Jurkat, Clone E6-1 (cell line): ENCODE measurements around the gene LBR.

Experiments
- DNase-seq: peaks from one replicate; pipeline ENCODE4 v3.0.0-alpha.2; 2011; ENCODE audit warnings: low read depth, low spot score
- H3K4me3 ChIP-seq: 2 replicates; pipeline ENCODE4 v1.5.1; 2011; ENCODE audit warnings: mild to moderate bottlenecking, low read length, control low read depth, moderate library complexity

Gene LBR

GRCh38 chr1:225448146-225448805, 20.4 kb upstream of the LBR start:
- DNase-seq: no peak
- H3K4me3 ChIP-seq: no peak overlapping the region

DNA sequence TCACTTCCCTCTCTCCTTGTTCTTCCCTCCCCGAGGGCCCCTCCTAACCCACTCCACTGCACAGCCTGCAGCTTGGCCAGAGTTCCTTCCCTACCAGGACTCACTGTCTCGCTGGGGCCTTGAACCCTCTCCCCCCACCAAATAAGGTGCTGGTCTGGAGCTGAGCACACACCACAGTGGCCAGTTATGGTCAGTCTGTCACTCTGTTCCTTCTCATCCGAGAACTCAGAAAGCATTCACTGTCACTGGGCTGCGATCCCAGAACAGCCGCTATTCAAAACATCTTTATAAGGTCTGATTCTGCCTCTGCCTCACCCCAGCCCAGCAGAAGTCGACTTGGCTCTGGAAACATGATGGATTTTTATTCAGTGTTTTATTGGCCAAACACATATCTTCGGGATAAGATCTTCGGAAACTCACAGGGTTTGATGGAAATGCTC, 19.8 kb upstream of the LBR start:
- no peak overlapping the region for H3K4me3 ChIP-seq
- no peak for DNase-seq

GRCh38 chr1:225446981-225447615, 19.3 kb upstream of the LBR start:
- DNase-seq: no peak
- no peak overlapping the region for H3K4me3 ChIP-seq

DNA sequence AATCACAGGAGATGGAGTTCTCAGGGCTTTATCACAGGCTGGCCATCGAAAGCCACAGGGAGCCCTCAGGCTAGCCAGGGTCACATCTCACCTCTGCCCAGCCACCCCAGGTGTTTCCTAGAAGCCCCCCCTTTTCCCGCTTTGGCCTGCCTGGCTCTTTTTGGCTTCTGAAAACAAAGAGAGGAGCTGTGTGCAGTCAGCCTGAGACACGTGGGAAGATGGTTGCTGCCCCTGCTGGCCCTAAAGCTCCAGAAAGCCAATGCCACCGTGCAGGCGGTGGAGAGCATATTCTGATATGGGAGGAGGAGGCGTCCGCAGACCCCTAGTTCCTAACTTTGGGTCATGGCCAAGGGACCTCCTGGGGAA, 18.7 kb upstream of the LBR start:
- no peak for DNase-seq
- no peak overlapping the region for H3K4me3 ChIP-seq

DNA sequence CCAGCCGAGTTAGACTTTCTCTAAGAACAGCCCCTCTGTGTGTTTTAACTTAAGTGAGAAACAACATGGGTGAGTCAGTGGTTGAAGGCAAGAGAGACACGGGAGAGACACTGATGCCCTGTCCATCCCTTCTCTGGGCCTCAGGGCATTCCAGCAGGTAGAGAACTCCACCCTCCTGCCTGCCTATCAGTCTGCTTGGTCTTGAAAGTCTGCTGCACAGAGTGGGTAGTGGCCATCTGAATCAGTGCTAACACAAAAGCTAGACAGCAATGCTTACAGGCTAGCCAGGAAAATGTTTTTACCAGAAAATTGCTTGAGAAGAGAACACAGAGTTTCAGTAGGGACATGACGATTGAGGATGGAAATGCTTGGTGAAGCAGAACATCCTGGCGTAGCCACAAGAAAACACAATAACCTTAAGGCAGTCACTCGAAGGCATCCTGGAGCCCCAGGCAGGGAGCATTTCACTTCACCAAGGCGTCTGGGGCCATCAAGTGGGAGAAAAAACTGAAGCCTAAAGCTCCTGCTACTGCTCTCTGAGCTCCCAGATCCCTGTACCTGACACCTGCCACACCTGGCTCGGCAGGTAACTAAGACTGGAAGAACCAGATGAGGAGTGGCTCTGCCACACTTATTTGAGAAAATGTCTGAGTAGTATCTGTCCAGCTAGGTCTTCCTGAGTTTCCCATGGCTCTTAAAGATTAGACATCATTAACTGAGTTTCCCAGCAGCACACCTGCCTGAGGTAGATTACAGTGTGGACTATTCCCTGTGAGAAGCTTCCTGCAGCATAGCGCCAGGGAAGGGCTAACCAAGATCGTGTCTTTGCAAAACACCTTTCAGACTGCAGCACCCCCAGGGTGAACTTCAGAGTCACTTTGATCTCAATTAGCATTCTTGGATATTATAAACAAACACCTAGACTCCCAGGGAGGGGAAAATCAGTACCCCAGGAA, 18.1 kb upstream of the LBR start:
- H3K4me3 ChIP-seq: no peak overlapping the region
- peak; percentile 55 for DNase-seq

DNA sequence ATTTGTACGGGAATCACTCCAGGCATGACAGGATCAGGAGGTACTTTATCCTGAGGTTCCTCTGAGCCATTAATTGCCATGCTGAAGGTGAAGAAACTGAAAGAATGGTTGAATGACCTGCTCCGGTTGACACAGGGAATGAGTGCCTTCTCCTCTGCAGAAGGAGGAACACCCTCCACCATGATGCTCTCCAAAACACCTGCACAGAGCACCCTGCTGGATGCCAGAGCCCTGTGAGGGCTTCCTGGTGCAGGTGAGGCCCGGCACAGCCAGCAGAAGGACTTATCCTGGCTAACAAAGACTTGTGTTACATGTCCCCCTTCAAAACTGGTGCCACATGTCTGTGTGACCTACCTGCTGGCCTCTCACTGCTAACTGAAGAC, 14.3 kb upstream of the LBR start:
- H3K4me3 ChIP-seq: no peak overlapping the region
- DNase-seq: no peak

GRCh38 chr1:225441314-225442122, 13.7 kb upstream of the LBR start:
- H3K4me3 ChIP-seq: no peak overlapping the region
- DNase-seq: no peak

GRCh38 chr1:225440380-225441221, 12.8 kb upstream of the LBR start:
- H3K4me3 ChIP-seq: no peak overlapping the region
- DNase-seq: no peak

GRCh38 chr1:225437710-225438437, 10.0 kb upstream of the LBR start:
- no peak for DNase-seq
- no peak overlapping the region for H3K4me3 ChIP-seq

- no peak for DNase-seq
- H3K4me3 ChIP-seq: no peak overlapping the region
These were observed 8.1 kb upstream of the LBR start for GRCh38 chr1:225435957-225436392.

GRCh38 chr1:225435487-225435886, 7.6 kb upstream of the LBR start:
- no peak overlapping the region for H3K4me3 ChIP-seq
- DNase-seq: no peak

DNA sequence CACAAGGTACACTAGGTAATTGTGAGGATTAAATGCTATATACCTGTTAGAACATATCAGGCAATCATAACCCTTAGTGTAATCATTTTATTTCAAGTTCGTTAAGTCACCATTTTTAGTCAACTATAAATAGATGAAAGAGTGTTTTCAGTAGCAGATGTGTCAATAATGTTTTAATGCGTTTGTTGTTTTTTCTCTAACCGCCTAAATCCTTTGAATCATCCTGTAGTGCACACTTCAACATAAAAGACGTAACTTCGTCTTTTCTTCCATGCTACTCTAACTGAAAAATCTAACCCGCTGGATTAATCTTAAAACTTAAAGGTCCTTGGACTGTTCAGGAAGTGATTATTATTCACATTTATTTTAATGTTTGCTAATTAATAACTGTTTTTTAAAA, 7.2 kb upstream of the LBR start:
- no peak overlapping the region for H3K4me3 ChIP-seq

DNA sequence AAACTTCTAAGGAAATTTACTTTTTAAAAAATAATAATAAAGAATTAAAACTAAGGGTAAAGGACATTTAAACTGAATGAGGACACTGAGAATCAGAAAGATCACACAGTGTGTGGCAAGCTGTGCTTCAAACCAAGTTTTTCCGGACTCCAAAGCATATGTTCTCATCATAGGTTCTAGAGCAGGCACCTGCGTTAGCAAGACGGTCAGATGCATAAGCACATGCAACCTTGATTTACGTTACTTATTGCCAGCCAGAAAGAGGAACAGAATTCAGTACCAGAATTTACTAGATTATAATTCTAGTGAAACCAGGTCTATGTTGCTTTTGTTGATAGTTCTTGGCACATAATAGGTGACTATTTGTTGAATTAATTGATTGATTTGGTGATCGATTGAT, 6.2 kb upstream of the LBR start:
- H3K4me3 ChIP-seq: no peak overlapping the region
- no peak for DNase-seq

More for the DNA sequence above, 7.2 kb upstream of the LBR start:
- DNase-seq: no peak

- no peak overlapping the region for H3K4me3 ChIP-seq
- no peak for DNase-seq
These were observed 3.4 kb upstream of the LBR start for GRCh38 chr1:225431081-225431863.

DNA sequence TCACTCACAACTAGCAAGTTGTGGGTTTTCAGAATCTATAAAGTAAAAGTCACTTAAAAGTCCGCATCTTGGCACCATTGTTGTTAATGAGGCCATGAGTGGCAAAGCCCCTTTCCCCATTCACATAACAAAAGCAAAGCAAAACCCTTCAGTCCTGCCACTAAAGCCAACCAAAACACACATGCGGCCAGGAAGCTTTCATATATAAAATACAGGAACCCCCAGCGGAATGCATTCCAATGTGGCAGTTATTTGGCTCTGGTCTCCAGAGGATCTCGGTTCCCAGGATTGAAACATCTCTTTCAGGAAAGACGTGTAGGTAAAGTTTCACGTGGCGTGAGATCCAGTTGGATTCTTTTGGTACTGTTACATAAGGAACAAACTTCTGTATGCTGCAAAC, 2.5 kb upstream of the LBR start:
- H3K4me3 ChIP-seq: no peak overlapping the region
- no peak for DNase-seq

DNA sequence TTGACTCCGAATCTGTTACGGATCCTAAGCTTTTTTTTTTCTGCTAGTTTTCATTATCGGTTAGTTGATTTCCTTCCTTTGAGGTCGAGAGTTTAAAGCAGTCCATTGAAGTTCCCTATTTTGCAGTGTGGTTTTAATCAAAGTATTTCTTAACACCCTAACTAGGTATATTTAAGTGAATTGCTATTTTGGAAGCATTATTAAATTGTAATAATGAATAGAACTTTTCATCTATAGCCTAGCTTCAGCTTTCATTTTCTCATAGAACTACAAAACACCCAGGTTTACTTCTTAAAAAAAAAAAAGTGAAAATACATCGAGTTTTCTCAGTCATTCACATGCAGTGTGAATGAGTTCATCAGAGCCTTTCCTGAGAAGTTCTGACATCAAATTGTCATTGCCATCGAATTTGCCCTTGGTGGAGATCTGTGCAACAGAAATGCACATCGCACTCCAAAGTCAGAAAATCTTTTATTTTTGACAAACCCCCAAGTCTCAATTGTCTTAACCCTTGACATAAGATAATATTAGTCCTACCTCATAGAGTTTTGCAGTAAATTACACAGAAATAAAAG, 1.1 kb upstream of the LBR start:
- peak; percentile 82 for DNase-seq
- peak overlapping the region; percentile 77 for H3K4me3 ChIP-seq
